HG02798 (cell line): Measurements from ENCODE around the gene NAA25.
A peak's percentile ranks its signal among the peaks of the same experiment; 100 is the strongest.

Source experiments
- ATAC-seq: cut with Tn5 transposase; IDR thresholded peaks from one replicate; pipeline ENCODE4 v1.9.1; 2021; ENCODE audit warnings: mild to moderate bottlenecking; ENCODE audit not compliant: unreplicated experiment, poor library complexity

The NAA25 gene

DNA sequence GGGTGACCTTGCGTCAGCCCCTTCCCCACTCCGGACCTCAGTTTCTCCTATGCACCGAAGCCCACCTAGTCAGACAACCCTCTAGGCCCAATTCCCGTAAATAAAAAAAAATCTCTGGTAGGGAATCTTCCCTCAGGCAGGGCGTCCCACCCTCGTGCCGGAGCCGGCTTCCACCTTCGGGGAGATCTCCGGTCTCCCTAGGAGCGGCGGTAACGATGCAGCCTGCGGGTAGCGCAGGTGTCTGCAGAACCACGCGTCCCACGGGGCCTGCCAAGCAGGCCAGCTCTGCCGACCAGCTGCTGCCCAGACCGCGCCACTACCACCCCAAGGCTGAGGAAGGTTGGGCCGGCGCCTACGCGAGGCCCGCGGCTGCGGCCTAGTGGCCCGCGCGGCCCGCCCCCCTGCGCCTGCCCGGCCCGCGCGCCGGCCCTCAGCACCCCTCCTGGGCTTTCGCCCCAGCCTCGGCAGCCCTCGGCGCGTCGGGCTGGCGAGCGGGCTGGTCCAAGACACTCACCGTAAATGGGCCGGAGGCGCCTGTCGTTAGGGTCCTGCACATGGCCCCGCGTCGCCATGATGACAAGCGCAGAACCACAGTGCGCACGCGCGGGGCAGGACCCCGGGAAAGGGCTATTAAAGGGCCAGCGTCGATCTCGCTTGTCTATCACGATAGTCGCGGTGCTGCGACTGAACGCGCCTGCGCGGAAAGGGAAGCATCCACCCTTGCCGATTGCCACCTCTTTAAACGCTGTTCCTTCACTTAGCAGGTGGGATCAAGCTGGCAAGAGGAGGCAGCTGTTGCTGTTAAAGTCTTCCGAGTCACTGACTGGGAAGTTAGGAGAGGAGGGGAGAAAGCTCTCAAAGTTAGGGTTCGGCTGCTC lies at the start of gene NAA25:
TSS of gene NAA25 (minus strand) at position 582 of the 878 bp plus-strand sequence. CDS start at position 572, 10 bp downstream.
- ATAC-seq = peak; percentile 85

DNA sequence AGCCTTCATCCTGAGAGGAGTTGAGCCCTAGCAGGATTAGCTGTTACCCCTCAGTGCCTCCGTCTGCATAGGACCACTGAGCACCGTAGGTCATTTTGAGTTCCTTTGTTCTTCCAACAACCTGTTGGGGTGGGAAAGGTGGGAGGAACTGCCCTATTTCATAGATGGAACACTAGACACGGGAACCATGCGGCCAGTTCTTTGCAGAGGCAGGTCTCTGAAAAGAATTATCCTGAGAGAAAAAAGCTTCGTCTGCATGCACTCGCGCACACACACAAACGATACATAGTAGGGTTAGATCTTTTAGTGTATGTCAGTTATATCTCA lies 45.3 kb upstream of the NAA25 start:
- no peak for ATAC-seq

DNA sequence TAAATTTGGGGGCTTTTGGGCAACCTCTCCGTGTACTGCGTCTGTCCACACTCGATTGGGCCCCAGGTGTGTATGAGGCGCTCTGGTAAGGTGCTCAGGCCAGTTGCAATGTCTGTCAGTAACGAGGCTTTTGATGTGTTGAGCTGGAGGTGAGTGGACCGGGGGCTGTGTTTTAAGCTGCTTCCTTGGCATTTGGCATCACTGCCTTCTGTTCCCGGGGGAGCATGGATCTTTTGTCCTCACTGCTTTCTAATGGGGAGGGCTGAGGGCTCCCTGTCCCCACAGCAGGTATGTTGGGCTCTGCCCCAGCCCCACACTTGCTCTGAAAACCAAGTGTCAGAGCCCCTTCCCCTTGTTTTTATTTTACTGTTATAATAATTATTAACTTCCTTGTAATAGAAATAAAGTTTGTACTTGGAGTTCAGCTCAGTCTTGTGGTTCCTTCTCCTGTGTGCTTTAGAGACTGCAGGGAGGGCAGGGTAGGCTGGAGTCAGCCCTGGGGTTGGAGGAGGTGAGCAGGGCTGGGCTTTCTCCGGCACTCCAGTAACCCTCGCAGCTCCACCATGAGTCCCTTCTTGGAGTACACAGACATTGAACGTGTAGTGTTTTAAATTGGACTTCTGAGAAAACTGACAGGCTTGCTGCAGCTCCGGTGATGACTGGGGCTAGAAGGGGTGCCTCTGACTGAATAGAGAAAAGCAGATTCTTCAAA lies 44.8 kb upstream of the NAA25 start:
- ATAC-seq = no peak

DNA sequence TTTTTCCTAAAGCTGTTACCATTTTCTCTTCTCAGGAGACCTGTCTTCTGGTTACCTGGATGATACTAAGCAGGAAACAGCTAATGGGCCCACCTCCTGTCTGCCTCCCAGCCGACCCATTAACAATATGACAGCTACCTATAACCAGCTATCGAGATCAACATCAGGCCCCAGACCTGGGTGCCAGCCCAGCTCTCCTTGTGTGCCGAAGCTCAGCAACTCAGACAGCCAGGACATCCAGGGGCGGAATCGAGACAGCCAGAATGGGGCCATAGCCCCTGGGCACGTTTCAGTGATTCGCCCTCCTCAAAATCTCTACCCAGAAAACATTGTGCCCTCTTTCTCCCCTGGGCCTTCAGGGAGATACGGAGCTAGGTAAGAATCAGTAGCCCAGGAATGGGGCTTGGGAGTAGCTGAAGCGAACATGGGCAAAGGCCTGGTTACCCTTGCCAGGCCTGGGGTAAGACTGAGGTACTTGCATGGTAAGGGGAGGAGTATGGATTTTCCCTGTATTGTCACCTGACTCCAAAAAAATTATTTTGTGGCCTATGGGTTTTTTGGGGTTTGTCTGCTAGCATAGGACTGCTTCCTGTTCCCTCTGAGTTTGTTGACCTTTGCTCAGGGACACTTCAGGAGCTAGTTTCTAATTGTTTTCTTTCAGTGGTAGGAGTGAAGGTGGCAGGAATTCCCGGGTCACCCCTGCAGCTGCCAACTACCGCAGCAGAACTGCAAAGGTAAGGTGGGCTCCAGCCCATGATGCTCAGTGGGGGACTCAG lies 43.4 kb upstream of the NAA25 start:
- no peak for ATAC-seq

DNA sequence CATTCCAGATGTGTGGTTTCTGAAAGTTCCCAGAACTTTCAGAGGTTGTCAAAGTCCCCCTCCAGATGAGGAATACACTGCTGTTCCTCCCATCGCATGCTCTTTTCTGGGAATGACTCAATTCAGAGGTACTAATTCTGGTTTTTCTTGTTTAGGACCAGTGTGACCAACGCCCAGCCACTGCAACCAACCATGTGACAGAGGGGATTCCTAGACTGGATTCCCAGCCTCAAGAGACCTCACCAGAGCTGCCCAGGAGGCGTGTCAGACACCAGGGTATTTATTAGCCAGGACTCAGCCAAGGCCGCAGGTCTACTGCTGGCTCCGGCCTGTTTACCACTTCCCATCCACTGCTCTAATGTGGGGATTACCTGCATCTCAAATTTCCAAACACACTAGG lies 41.0 kb upstream of the NAA25 start:
- ATAC-seq = no peak

DNA sequence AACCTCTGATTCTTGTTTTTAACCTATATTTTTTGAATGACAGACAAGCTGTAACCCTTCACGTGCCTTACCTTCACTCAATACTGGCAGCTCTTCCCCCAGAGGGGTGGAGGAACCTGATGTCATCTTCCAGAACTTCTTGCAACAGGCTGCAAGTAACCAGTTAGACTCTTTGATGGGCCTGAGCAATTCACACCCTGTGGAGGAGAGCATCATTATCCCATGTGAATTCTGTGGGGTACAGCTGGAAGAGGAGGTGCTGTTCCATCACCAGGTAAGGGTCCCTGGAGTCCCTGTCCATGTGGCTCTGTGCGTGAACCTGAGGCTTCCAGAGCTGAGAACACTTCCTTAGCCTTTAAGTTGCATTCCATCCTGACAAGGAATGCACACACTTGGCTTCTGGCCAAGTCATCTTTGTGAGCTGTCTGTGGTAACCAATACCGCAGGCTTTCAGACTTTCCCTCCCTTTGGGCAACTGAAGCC lies 39.5 kb upstream of the NAA25 start:
- no peak for ATAC-seq

DNA sequence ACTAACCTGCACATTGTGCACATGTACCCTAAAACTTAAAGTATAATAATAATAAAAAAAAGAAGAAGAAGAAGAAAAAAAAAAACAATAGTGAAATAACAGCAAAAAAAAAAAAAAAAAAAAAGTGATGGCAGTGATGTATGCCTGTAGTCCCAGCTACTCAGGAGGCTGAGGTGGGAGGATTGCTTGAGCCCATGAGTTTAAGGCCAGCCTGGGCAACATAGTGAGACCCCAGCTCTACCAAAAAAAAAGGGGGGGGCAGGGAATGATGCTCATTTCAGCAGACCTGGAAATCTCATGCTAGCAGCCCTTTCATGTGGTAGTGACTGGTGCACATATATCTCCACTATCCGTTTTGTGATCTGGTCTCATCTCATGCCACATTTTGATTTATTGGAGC lies 37.5 kb upstream of the NAA25 start:
- no peak for ATAC-seq

DNA sequence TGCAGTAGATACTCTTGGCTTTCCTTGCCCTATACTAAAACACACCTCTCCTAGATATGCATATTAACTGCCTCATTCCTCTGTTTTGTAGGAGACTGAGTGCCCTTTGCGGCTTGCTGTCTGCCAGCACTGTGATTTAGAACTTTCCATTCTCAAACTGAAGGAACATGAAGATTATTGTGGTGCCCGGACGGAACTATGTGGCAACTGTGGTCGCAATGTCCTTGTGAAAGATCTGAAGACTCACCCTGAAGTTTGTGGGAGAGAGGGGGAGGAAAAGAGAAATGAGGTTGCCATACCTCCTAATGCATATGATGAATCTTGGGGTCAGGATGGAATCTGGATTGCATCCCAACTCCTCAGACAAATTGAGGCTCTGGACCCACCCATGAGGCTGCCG lies 32.1 kb upstream of the NAA25 start:
- ATAC-seq = no peak

DNA sequence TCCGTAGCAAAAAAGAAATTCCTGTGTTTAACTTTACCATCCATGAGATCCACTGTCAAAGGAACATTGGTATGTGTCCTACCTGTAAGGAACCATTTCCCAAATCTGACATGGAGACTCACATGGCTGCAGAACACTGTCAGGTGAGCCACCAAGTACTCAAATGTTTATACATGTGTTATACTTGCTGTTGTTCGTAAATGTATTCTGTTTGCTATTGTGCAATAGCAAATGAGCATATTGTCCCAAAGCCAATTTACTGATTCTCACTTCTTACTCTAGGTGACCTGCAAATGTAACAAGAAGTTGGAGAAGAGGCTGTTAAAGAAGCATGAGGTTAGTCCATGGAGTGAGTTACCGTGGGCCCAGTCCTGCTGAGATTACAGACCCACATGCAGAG lies 26.1 kb upstream of the NAA25 start:
- no peak for ATAC-seq

DNA sequence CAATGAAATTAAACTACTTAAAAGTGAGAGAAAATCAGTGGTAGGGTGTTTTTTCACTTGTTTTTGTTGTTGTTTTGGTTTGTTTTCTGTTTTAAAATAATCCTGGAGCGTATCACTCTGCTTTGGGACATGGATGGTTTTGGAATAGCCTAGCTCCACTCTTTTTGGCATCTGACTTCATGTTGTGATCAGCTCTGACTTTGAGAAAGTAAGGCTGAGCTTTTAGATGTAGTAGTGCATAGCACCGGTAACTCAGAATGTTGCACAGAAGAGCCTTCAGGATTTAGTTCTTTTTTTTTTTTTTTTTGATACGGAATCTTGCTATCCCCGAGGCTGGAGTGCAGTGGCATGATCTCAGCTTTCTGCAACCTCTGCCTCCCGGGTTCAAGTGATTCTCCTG lies 24.8 kb upstream of the NAA25 start:
- no peak for ATAC-seq

DNA sequence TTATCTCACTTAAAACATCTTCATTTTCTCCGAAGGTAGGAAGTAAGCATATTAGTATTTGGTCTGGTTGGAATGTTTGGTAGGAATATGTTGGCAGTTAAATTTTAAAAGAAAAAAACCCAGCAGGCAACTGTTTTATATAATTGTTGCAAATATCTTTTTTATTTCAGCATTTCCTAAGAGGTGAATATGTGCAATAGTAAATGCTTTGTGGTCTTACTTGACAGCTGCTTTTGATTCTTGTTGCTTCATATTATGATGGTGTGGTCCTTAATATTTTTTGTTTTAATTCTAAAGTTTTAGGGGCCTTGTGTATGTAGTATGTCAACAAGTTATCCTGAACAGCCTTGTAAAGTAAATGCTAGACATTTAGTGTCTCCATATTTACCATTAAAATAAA lies 23.1 kb upstream of the NAA25 start:
- ATAC-seq = no peak

DNA sequence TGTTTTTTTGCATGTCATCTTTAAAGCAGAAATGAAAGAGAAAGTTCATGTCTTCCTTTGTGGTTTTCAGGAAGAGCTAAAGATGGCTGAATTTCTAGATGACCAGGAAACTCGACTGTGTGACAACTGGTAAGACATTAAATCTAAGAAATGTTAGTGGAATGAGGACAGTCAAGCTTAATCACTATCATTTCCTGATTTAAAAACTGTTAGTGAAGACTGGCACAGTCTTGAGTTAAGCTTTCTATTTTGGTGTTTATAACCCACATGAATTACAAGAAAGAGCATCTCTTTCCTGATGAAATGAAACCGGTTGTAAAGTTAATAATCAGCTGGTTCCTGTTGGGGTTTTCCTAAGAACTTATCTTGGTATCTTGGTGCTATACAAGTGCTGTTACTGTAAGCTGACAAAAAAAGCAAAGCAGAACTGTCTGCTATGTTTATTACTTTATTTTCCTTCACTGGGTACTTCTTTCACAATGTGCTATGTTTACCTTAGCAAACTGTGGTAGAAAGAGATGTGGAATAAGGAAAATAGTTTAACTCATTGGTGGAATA lies 21.9 kb upstream of the NAA25 start:
- peak; percentile 51 for ATAC-seq

DNA sequence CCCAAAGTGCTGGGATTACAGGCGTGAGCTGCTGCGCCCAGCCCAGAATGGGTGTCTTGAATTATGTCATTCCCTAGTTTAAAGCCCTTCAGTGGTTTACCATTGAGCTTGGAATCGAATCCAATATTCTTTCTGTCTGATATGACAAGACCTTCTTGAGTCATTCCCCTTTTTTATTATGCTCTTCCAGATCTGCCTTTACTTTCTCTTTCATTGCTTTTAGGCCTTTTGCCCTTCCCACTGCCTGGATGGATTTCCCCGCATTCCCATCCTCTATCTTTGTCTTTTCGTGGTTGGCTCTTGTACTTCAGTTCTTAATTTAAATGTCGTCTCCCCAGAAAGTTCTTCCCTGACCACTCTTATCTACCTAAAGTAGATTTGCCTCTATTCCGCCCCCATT lies 18.3 kb upstream of the NAA25 start:
- no peak for ATAC-seq

DNA sequence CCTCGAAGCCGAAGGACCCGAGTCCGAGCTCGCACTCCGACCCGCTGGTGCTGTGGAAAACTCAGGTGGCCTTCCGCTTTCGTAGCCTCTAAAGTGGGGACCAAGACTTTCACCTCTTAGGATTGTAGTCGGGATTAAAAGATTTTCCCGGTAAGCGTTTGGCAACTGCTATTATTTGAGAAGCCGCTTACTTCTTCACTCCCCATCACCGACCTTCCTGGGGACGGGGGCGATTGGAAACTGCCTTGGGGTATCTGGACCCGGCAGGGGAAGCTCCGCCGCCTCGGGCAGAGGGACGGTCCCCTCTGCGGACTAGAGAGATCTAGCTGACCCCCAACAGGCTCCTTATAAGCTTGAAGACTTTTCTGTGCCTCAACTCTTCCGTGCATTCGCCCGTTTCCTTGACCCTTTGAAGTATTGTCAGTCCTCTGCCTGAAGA lies 17.4 kb upstream of the NAA25 start:
- no peak for ATAC-seq

DNA sequence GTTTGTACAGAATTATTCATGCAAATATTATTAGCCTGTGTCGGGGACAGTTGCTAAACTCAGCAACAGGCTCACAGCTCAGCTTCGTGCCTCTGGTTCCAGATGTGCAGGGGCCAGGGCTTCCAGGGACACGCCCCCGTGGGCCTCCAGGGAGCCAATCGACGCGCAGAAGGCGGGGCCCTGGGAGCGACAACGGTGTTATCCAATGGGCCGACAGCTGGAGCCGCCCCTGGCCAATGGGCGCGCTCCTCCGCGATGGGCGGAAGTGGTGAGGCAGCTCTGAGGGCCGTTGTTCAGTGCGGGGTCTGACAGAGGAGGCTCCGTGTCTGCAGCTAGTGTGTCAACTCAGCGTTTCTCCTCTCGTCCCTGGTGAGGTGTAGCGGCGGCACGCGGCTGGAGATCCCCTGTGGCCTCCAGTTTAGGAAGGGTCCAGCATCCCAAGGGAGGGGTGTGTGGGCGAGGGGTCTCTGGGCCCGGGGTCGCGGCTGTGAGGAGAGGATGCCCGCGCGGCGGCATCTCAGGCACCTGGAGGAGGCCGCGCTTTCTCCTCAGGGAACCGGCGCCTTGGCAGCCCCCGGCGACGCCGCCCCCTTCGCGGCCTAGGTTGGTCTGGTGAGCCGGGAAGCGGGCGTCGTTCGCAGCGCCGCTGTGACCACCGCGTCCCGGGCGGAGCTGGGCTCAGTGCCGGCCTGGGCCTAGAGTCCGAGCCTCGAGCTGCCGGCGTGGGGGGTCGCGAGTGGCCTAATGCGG lies 16.8 kb upstream of the NAA25 start, which contains the start of gene TRAFD1:
TSS of gene TRAFD1 (plus strand) at position 311 of the 750 bp plus-strand sequence. CDS start 4,963 bp downstream, outside the sequence.
- ATAC-seq = peak; percentile 99

DNA sequence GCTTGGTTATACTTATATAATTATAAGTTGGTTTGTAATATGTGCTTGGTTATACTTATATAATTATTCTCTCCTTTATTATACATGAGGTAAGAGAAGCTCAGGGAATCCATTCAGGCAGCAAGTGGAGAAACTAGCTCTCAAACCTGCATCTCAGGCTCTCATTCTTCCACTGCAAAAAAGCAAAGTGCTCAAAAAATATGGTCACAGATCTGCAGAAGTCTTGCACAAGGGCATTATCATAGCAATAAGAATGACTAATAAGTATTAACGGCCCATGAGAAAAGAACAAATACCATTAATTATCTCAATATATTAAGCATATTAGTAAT lies 16.3 kb upstream of the NAA25 start:
- ATAC-seq = no peak

DNA sequence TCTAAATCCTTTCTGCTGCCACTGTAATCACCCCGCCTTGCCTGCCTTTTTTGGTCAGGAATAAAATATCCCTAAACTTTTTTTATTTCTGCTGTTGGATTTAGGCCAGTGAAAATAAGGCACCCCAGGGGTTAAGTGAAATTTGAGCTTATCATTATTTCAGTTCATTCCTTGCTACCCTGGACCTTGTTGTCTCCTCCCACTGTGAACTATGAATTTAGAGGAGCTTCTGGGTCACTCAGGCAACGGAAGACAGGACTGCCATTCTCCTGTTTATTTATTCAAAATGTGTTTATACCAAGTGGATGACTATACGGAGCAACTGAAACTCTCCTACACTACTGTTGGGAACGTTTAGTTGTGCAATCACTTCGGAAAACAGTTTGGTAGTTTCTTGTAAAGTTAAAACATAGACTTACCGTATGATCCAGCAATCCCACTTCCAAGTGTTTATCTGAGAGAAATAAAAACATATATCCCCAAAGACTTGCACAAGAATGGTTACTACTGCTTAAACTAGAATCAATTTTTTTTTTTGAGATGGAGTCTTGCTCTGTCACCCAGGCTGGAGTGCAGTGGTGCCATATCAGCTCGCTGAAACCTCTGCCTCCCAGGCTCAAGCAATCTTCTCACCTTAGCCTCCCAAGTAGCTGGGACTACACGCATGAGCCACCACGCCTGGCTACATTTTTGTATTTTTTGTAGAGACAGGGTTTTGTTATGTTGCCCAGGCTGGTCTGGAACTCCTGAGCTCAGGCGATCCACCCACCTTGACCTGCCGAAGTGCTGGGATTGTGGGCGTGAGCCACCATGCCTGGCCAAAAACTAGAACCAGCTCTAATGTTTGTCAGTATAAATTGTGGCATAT lies 14.5 kb upstream of the NAA25 start:
- ATAC-seq = no peak

DNA sequence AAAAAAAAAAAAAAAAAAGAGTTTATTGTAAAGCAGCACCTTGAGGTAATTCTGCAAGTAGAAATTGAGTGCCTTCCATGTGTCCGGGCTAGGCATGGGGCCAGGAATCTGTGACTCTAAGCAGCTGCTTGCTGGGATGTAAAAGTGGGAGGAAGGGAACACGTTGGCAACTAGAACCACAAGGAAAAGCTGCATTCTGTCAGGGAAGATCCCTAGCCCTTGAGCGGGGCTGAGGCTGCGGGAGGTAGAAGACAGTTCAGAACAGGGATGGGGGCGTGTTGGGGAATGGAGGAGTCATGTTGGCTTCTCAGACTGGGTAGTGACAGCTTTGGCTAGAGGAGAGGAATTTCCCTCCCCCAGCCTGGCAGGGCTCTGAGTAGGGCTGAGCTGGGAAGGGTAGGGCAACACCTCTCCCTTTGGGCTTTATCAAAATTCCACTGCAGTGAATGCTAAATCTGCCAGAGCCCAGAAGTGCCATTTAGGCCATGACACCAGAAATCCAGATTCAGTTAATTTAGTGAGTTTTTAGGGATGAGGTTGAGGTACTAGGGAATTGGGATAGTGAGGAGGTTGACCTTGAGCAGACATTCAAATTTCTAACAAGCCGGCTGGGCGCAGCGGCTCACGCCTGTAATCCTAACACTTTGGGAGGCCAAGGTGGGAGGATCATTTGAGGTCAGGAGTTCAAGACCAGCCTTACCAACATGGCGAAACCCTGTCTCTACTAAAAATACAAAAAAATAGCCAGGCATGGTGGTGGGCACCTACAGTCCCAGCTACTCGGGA lies 13.4 kb upstream of the NAA25 start:
- ATAC-seq = no peak
